Measurements from ENCODE around the gene PTCH2. TPM values are rescaled to one million over a fixed set of nuclear protein-coding genes. Genes with fewer than 3 reads are reported as not detected.

Gene PTCH2
- total RNA-seq: 0.82 TPM

GRCh38 chr1:44842862-44843655 is at the start of gene PTCH2:
PTCH2 (minus strand) TSS chr1:44843253; CDS start chr1:44842932, 321 bp downstream.
- FAIRE-seq: no peak

DNA sequence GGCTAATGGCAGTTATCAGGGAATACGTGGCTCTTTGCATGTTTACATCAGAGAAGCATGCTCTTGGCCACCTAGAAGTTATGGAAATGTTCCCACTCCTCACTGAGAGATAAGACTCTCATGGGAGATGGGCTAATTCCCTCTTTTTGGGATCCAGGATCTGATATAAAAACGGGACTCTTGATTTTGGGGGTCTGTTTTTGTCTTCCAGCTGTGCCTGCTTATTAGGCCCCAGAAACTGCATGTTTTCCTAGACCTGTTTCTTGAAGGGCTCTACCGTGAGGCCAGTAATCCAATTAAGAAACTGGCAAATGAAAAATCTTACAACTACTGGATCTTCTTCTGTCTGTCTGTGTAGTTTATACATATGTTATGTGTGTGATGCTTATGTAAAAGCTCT is 47.0 kb upstream of the PTCH2 start:
- no peak for DNase-seq (ENCODE audit: low spot score in 2 of 2)
- FAIRE-seq: no peak

More at GRCh38 chr1:44842862-44843655, at the start of gene PTCH2:
- DNase-seq (ENCODE audit: low spot score in 2 of 2): peak; percentile 66 to 72

GRCh38 chr1:44885406-44885805 is 42.4 kb upstream of the PTCH2 start:
- FAIRE-seq (no peak), DNase-seq (ENCODE audit: low spot score in 2 of 2) (no peak)

DNA sequence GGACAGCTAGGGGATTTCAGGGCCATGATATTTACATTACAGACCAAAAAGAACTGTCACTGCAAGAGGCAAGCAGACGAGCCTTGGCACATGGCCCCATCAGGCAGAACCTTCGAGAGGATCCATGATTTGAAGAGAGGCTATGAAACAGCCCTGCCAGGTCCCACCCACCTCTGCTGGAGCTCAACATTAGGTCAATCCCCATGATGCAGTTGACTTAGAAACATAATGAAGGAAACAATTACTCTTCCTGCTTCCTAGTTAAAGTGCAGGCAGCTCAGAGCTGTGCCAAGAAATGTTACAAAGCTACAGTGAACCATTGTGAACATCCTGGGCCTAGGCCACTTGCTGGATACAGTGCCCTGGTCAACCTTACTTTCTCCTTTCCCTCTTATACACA is 41.7 kb upstream of the PTCH2 start:
- no peak for DNase-seq (ENCODE audit: low spot score in 2 of 2)
- no peak for FAIRE-seq

- DNase-seq (ENCODE audit: low spot score in 2 of 2): peak in 1 of 2 donors; percentile 44
- no peak for FAIRE-seq
These were observed 38.1 kb upstream of the PTCH2 start for GRCh38 chr1:44881011-44881632.

- FAIRE-seq (no peak), DNase-seq (ENCODE audit: low spot score in 2 of 2) (no peak)
These were observed 31.1 kb upstream of the PTCH2 start for GRCh38 chr1:44874155-44874554.

- no peak for DNase-seq (ENCODE audit: low spot score in 2 of 2)
- no peak for FAIRE-seq
These were observed 27.0 kb upstream of the PTCH2 start for GRCh38 chr1:44870096-44870495.

DNA sequence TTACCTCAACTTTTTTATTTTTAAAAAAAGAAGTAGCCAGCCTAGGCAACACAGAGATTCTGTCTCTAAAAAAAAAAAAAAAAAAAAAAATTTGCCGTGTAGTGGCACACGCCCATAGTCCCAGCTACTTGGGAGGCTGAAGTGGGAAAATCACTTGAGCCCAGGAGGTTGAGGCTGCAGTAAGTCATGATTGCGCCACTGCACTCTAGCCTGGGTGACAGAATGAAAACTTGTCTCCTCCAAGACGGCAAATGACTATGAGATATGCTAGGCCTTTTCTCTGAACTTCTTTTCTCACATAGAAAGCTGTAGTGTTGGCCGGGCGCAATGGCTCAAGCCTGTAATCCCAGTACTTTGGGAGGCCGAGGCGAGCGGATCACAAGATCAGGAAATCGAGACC is 24.7 kb upstream of the PTCH2 start:
- no peak for DNase-seq (ENCODE audit: low spot score in 2 of 2)
- FAIRE-seq: no peak

GRCh38 chr1:44862829-44863401 is 19.9 kb upstream of the PTCH2 start:
- DNase-seq (ENCODE audit: low spot score in 2 of 2): no peak
- FAIRE-seq: no peak

- FAIRE-seq (no peak), DNase-seq (ENCODE audit: low spot score in 2 of 2) (no peak)
These were observed 17.9 kb upstream of the PTCH2 start for GRCh38 chr1:44860891-44861425.

DNA sequence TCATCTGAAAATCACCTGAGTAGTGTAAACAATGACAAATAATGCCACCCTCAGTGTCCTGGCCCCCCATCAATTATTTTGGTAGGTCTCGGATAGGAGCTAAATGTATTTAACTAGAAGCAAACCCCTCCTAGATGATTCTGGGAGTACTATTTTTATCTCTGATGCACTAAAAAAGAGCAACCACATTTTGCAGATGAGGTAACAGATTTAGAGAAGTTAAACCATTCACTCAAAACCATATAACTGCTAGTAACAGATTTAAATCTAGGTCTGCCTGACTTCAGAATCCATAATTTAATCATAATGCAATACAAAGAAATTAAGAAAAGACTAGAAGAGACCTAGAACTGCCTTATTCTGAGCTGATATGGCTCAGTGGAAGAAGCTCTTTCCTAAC is 17.3 kb upstream of the PTCH2 start:
- FAIRE-seq (no peak), DNase-seq (ENCODE audit: low spot score in 2 of 2) (no peak)

- FAIRE-seq (no peak), DNase-seq (ENCODE audit: low spot score in 2 of 2) (no peak)
These were observed 14.4 kb upstream of the PTCH2 start for GRCh38 chr1:44857446-44857845.

- DNase-seq (ENCODE audit: low spot score in 2 of 2): no peak
- FAIRE-seq: no peak
These were observed 12.7 kb upstream of the PTCH2 start for GRCh38 chr1:44855742-44856141.

GRCh38 chr1:44854970-44855369 is 11.9 kb upstream of the PTCH2 start:
- FAIRE-seq (no peak), DNase-seq (ENCODE audit: low spot score in 2 of 2) (no peak)

DNA sequence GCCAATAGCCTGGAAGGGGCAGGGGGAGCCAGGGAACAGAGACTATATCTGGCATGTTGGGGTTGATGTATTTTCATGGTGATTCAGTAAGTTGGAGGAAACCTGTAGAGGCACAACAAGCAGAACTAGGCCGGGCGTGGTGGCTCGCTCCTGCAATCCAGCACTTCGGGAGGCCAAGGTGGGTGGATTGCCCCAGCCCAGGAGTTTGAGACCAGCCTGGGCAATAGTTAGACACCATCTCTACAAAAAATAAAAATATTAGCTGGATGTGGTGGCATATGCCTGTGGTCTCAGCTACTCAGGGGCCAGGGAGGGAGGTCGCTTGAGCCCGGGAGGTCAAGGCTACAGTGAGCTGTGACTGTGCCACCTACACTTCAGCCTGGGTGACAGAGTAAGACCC is 10.1 kb upstream of the PTCH2 start:
- no peak for FAIRE-seq
- no peak for DNase-seq (ENCODE audit: low spot score in 2 of 2)

DNA sequence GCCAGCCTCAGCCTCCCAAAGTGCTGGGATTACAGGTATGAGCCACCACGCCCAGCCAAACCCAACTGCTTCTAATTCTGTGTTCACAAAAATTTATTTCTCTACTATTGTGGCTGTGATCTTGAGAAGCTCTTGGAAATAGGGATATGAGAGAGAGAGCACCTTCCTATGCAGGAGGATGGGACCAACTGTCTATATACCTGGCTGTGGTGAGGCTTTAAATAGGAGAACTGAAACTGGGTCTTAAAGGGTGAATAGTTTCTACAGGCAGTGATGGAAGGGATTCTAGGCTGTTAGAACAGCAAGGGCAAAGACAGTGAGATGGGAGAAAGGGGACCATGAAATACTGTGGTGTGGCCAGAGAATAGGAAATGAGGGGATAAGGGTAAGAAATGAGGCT is 8.3 kb upstream of the PTCH2 start:
- no peak for FAIRE-seq
- no peak for DNase-seq (ENCODE audit: low spot score in 2 of 2)

- DNase-seq (ENCODE audit: low spot score in 2 of 2) (no peak), FAIRE-seq (no peak)
These were observed 6.6 kb upstream of the PTCH2 start for GRCh38 chr1:44849575-44850132.

- no peak for DNase-seq (ENCODE audit: low spot score in 2 of 2)
- no peak for FAIRE-seq
These were observed 5.6 kb upstream of the PTCH2 start for GRCh38 chr1:44848456-44849181.

DNA sequence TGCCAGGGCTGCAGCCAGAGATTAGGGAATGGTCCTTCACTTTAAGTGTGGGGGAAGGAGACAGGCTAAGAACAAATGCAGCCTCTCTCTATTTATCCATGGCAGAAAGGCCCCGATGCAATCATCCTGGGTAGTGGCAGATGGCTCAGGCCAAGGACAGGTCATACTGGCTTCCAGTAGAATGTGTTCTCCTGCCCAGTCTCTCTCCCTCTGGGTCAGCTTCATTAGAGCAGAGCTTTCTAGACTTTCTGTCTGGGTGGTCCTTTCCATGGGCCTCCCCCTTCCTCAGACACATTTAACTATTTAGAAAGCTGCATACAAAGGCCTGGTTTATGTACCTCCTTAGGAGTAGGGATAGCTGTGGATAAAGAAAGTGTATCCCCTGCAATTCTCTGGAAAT is 4.8 kb upstream of the PTCH2 start:
- no peak for DNase-seq (ENCODE audit: low spot score in 2 of 2)
- FAIRE-seq: no peak

- no peak for FAIRE-seq
- no peak for DNase-seq (ENCODE audit: low spot score in 2 of 2)
These were observed 3.9 kb upstream of the PTCH2 start for GRCh38 chr1:44846985-44847384.

- FAIRE-seq (no peak), DNase-seq (ENCODE audit: low spot score in 2 of 2) (no peak)
These were observed 579 bp downstream of the PTCH2 start for GRCh38 chr1:44842486-44842861.

All from frontal cortex (tissue), 4 donors.